Measurements from ENCODE around the gene MOGAT1. TPM values are rescaled to one million over a fixed set of nuclear protein-coding genes. Genes with fewer than 3 reads are reported as not detected.

MOGAT1 gene
- total and polyA plus RNA-seq, 2 of the 13 experiments (the other 11 are each of a cell fraction or from before 2014, with no cell fraction given): 0.98 to 4.3 TPM

DNA sequence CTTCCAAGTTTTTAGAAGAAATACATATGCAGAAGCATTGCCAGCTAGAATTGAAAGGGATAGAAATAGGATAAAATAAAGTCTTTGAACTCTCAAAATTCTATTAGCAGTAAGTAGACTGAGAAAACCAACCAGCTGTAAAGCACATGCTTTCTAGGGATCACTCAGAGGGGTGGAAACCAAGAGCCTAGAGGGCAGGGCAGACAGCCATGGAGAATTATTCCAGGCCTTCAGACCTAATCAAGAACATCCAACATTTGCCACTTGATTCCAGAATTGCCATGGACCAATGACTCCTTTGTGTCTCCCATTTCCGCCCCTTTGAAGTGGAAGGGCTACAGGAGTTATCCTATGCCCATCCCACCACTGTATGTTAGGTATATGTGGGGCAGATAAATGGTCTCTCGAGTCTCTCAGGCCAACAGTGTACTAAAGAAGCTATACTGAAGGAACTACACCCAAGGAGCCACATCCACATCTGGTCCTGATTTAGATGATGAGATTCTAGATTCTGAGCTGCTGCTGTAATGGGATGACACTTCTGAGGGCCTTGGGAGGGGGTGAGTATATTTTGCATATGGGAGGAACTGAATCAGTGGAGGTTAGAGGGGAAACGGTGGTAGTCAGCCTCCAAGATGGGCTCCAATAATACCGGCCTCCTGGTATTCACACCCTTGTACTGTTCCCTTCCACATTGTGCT is 19.6 kb upstream of the MOGAT1 start (continued):
- TF ChIP-seq, protein P1, sequence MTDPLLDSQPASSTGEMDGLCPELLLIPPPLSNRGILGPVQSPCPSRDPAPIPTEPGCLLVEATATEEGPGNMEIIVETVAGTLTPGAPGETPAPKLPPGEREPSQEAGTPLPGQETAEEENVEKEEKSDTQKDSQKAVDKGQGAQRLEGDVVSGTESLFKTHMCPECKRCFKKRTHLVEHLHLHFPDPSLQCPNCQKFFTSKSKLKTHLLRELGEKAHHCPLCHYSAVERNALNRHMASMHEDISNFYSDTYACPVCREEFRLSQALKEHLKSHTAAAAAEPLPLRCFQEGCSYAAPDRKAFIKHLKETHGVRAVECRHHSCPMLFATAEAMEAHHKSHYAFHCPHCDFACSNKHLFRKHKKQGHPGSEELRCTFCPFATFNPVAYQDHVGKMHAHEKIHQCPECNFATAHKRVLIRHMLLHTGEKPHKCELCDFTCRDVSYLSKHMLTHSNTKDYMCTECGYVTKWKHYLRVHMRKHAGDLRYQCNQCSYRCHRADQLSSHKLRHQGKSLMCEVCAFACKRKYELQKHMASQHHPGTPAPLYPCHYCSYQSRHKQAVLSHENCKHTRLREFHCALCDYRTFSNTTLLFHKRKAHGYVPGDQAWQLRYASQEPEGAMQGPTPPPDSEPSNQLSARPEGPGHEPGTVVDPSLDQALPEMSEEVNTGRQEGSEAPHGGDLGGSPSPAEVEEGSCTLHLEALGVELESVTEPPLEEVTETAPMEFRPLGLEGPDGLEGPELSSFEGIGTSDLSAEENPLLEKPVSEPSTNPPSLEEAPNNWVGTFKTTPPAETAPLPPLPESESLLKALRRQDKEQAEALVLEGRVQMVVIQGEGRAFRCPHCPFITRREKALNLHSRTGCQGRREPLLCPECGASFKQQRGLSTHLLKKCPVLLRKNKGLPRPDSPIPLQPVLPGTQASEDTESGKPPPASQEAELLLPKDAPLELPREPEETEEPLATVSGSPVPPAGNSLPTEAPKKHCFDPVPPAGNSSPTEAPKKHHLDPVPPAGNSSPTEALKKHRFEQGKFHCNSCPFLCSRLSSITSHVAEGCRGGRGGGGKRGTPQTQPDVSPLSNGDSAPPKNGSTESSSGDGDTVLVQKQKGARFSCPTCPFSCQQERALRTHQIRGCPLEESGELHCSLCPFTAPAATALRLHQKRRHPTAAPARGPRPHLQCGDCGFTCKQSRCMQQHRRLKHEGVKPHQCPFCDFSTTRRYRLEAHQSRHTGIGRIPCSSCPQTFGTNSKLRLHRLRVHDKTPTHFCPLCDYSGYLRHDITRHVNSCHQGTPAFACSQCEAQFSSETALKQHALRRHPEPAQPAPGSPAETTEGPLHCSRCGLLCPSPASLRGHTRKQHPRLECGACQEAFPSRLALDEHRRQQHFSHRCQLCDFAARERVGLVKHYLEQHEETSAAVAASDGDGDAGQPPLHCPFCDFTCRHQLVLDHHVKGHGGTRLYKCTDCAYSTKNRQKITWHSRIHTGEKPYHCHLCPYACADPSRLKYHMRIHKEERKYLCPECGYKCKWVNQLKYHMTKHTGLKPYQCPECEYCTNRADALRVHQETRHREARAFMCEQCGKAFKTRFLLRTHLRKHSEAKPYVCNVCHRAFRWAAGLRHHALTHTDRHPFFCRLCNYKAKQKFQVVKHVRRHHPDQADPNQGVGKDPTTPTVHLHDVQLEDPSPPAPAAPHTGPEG (CRISPR knock-in tag; IDR thresholded peaks at IDR 0.05): no peak
- TF ChIP-seq MATR3 (CRISPR knock-in tag; IDR thresholded peaks at IDR 0.05) (no peak), ZBTB44 (CRISPR knock-in tag; IDR thresholded peaks at IDR 0.05) (no peak), FOXO1 (CRISPR knock-in tag; IDR thresholded peaks at IDR 0.05) (no peak), SRY (CRISPR knock-in tag; IDR thresholded peaks at IDR 0.05) (no peak)
- TF ChIP-seq, protein P2, sequence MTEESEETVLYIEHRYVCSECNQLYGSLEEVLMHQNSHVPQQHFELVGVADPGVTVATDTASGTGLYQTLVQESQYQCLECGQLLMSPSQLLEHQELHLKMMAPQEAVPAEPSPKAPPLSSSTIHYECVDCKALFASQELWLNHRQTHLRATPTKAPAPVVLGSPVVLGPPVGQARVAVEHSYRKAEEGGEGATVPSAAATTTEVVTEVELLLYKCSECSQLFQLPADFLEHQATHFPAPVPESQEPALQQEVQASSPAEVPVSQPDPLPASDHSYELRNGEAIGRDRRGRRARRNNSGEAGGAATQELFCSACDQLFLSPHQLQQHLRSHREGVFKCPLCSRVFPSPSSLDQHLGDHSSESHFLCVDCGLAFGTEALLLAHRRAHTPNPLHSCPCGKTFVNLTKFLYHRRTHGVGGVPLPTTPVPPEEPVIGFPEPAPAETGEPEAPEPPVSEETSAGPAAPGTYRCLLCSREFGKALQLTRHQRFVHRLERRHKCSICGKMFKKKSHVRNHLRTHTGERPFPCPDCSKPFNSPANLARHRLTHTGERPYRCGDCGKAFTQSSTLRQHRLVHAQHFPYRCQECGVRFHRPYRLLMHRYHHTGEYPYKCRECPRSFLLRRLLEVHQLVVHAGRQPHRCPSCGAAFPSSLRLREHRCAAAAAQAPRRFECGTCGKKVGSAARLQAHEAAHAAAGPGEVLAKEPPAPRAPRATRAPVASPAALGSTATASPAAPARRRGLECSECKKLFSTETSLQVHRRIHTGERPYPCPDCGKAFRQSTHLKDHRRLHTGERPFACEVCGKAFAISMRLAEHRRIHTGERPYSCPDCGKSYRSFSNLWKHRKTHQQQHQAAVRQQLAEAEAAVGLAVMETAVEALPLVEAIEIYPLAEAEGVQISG (CRISPR knock-in tag; IDR thresholded peaks at IDR 0.05): no peak

All from HepG2 (cell line).